HG03139 (cell line): ENCODE data around the gene GATB.
"Not testable (repeated sequence)": the region's sequence is repeated elsewhere in the genome, so short reads cannot be mapped to it uniquely, and the experiment has no call there.

Experiments used
- ATAC-seq: cut with Tn5 transposase; IDR thresholded peaks from one replicate; pipeline ENCODE4 v1.9.1; 2021; ENCODE audit not compliant: unreplicated experiment

Gene GATB

GRCh38 chr4:151785484-151786157, 24.8 kb upstream of the GATB start:
- no peak for ATAC-seq

GRCh38 chr4:151784706-151785105, 23.9 kb upstream of the GATB start:
- no peak for ATAC-seq

GRCh38 chr4:151783867-151784266, 23.1 kb upstream of the GATB start:
- ATAC-seq: no peak

GRCh38 chr4:151782296-151782695, 21.5 kb upstream of the GATB start:
- no peak for ATAC-seq

GRCh38 chr4:151781026-151781425, 20.2 kb upstream of the GATB start:
- no peak for ATAC-seq

- ATAC-seq: no peak
Measured at GRCh38 chr4:151777471-151777870, 16.7 kb upstream of the GATB start.

- no peak for ATAC-seq
Measured at GRCh38 chr4:151774324-151774723, 13.5 kb upstream of the GATB start.

GRCh38 chr4:151772274-151772673, 11.5 kb upstream of the GATB start:
- ATAC-seq: no peak

GRCh38 chr4:151771664-151772063, 10.9 kb upstream of the GATB start:
- no peak for ATAC-seq

- no peak for ATAC-seq
Measured at GRCh38 chr4:151770154-151770553, 9.3 kb upstream of the GATB start.

- no peak for ATAC-seq
Measured at GRCh38 chr4:151768835-151769234, 8.0 kb upstream of the GATB start.

GRCh38 chr4:151766691-151767090, 5.9 kb upstream of the GATB start:
- ATAC-seq: no peak

GRCh38 chr4:151760002-151760401, 805 bp downstream of the GATB start:
- no peak for ATAC-seq

- ATAC-seq: no peak
Measured at GRCh38 chr4:151753056-151753455, 7.8 kb downstream of the GATB start.

- no peak for ATAC-seq
Measured at GRCh38 chr4:151750156-151750555, 10.7 kb downstream of the GATB start.

- no peak for ATAC-seq
Measured at GRCh38 chr4:151745481-151746231, 15.2 kb downstream of the GATB start.

GRCh38 chr4:151744614-151745013, 16.2 kb downstream of the GATB start:
- no peak for ATAC-seq

GRCh38 chr4:151743894-151744293, 16.9 kb downstream of the GATB start:
- no peak for ATAC-seq

GRCh38 chr4:151743128-151743854, 17.5 kb downstream of the GATB start:
- no peak for ATAC-seq

- ATAC-seq: no peak
Measured at GRCh38 chr4:151738720-151739517, 21.9 kb downstream of the GATB start.

- ATAC-seq: not testable (repeated sequence)
Measured at GRCh38 chr4:151736852-151737251, 24.0 kb downstream of the GATB start.
